ENCODE measurements around the gene CNRIP1.

Gene CNRIP1

DNA sequence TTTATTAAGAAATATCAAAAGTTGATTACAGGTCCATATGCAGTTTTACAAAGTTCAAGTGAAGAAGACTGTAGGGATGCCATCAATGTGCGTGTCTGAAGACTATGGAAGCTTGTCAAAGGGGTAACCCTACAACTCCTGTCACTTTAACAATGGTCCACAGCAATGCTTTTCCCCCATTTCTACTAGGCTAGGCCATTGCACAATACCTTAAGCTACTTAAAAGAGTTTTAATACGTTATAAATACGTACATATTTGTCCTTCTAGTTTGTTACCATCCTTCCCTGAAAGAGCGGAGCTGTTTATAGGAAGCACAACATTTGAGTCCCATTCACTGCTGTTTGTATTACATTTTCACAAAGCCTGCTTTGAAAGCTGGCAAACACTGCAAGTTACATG, 26.7 kb downstream of the CNRIP1 start:
- no peak for DNase-seq (ENCODE audit: low read depth in 1 of 2, low spot score in 1 of 2)

GRCh38 chr2:68292108-68292710, 27.5 kb downstream of the CNRIP1 start:
- DNase-seq (ENCODE audit: low read depth in 1 of 2, low spot score in 1 of 2): no peak

DNA sequence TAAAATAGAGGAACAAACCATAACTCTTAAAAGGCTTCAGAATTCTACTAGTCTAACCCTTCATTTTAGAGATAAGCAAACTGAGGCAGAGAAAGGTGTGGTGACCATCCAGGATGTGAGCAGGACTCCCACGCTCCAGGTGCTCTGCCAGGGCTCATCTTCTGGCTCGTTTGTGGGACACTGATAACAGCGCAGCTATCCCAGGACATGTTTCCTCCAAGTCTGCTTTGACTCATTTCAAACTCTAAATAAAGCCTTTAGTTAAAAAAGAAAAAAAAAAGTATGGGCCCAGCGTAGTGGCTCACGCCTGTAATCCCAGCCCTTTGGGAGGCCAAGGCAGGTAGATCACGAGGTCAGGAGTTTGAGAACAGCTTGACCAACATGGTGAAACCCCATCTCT, 28.4 kb downstream of the CNRIP1 start:
- DNase-seq (ENCODE audit: low read depth in 1 of 2, low spot score in 1 of 2): no peak

DNA sequence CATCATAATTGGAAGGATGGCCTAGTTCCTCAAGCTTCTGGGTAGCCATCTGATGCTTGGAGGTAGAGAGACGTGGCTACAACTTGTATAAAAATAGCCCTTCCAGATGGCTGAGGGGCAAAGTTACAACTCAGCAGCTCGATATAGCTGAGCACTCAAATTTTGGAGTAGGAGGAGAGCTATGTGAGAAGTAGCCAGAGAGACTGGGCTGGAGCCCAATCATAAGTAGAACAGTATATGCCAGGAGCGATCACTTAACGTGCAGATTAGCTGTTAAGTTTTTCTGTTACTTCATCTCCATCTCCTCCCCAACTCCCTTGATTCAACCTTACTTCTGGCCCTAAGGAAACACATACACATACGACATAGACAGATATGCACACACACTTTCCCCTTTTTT, 28.8 kb downstream of the CNRIP1 start:
- no peak for DNase-seq (ENCODE audit: low read depth in 1 of 2, low spot score in 1 of 2)

DNA sequence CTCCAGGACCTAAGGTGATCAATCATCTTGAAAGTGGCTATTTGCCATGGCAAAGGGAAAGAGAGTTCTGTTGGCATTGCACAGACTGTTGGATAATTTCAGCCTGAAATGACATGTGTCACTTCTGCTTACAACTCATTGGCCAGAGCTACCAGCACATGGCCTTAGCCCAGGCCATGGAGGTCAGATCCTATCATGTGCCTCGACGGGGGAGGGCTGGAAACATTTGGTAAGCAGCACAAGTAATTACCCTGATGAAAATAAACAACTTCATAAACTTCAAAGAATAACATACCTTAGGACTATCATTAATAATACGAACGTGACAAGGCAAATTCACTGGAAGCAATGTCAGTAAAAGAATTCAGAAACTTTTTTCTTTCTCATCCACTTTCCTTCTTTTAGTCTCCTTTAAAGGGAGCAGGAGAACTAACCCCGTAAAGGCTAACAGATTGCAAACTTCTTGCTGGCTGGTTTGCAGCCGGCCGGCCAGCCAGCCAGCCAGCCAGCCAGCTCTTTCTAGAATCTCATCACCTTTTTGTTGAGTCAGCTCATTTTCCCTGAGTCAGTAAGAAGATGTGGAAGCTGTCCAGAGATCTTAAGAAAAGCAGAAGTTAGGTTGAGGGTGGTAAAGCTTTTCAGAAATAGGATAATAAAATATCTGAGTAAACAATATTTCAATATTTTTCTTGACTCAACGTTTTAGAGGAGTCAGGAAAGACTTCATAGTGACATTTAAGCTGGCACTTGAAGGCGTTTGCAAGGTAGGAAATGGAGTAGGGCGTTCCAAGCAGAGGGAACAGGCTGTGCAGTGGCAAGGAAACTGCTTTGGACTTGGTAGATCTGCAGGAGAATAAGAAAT, 31.9 kb downstream of the CNRIP1 start:
- DNase-seq (ENCODE audit: low read depth in 1 of 2, low spot score in 1 of 2): no peak

DNA sequence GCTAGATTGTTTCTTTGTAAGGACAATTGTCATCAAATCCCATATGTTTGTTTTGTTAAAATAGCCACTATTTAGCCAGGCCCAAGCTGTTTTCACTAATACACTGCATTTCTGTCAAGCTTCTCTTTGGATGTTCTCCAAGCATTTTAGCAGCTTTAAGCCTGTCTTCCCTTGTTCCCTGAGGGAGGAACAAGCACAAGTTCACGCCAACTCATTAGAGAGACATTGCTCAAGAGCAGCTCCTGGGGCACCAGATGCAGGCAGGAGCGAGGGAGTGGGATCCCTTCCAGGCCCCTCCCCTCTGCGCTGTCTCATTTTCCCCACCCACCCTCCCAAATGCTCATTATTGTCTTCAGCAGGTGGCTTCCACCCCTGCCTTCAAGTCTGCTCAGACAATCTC, 34.9 kb downstream of the CNRIP1 start:
- DNase-seq (ENCODE audit: low read depth in 1 of 2, low spot score in 1 of 2): no peak

- DNase-seq (ENCODE audit: low read depth in 1 of 2, low spot score in 1 of 2): no peak
Observed at GRCh38 chr2:68283419-68283812, 36.3 kb downstream of the CNRIP1 start.

DNA sequence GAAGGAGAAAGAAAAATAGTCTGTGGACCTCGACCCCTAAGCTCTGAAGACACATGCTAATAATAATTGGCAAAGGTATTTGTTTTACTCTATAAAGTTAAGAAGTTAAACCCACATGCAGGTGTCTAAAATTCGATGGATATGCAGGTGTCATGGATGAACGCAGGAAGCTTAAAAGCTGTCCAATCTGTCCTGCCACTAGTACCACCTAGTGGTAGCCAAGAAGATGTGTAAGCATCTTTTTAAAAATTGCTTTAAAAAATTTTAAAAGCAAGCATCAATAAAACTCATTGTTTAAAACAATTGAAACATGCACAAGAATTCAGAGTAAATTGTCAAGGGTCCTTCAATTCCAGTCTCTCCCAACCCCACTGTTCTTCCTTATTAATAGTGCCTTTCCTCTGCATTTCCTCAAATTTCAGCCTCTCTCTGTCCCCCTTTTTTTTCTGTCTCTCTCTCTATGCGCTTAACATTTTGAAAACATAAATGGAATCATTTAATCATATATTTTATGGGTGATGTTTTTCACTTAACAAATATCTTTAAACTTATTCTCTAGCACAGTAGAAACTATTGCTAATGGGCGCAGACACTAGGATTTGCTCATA, 36.8 kb downstream of the CNRIP1 start:
- no peak for DNase-seq (ENCODE audit: low read depth in 1 of 2, low spot score in 1 of 2)

DNA sequence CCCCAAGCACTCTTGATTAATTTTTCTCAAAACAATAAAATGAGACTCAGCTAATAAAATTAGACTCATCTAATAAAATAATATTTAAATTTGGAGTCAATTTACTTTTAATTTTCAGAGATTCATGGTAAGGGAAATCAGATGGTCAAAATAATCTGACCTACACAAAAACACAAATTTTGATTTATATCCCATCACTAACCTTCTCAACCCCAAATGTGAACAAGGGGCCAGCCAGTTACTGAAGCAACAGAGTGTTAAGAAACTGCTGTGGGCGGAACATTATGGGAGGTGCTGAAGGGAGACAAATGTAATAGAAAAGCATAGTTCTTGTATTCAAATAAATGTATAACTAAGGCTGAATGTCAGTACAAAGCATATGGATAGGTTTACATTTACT, 39.0 kb downstream of the CNRIP1 start:
- DNase-seq (ENCODE audit: low read depth in 1 of 2, low spot score in 1 of 2): no peak

- no peak for DNase-seq (ENCODE audit: low read depth in 1 of 2, low spot score in 1 of 2)
Observed at GRCh38 chr2:68280348-68280747, 39.4 kb downstream of the CNRIP1 start.

DNA sequence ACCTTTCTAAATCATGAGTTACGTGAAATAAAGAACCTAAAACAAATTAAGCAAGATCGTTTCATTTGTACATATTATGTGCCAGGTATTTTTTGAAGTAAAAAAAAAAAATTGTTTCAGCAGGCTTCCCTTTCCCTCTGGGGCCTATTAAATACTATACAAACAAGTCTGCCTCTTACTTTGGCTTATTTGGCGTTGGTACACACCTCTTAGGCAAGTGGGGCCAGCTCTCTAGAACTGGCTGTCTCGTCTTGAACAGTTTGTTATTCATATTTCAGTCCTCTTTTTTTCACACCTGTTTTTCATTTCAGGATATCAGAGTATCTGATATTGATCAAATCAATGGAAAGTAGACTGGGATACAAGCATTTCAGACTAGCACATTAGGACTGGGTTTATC, 40.1 kb downstream of the CNRIP1 start:
- no peak for DNase-seq (ENCODE audit: low read depth in 1 of 2, low spot score in 1 of 2)

GRCh38 chr2:68278169-68278568, 41.6 kb downstream of the CNRIP1 start:
- no peak for DNase-seq (ENCODE audit: low read depth in 1 of 2, low spot score in 1 of 2)

DNA sequence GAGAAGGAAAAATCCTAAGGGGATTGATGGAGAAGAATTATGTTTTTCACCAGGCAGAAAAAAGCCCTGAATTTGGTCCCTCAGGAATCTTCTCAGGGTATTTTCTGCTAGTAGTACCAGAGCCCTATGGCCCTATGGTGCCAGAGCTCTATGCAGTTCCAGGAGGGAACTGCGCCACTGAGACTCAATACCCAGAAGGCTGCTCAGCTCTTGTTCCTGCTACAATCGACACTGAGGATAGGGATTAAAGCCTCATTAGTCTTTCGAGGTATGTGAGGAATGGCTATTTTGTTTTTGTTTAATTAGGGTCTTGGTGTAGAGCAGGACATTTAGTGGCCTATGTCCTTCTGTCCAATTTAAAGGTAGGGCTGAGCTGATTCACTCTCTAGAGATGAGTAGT, 45.7 kb downstream of the CNRIP1 start:
- DNase-seq (ENCODE audit: low read depth in 1 of 2, low spot score in 1 of 2): no peak

- no peak for DNase-seq (ENCODE audit: low read depth in 1 of 2, low spot score in 1 of 2)
Observed at GRCh38 chr2:68272246-68272994, 47.3 kb downstream of the CNRIP1 start.

DNA sequence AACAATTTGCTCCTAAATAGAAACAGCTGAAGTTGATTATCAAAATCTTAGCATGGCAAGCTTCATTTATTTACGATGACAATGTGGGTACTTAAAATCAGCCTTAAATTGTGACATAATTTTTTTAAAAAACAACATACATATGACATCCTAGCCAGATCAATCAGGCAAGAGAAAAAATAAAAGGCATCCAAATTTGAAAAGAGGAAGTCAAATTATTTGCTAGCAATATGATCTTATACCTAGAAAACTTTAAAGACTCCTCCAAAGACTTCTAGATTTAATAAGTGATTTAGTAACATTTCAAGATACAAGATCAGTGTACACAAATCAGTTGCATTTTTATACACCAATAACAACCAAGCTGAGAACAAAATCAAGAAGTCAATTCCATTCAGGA, 53.1 kb downstream of the CNRIP1 start:
- no peak for DNase-seq (ENCODE audit: low read depth in 1 of 2, low spot score in 1 of 2)

DNA sequence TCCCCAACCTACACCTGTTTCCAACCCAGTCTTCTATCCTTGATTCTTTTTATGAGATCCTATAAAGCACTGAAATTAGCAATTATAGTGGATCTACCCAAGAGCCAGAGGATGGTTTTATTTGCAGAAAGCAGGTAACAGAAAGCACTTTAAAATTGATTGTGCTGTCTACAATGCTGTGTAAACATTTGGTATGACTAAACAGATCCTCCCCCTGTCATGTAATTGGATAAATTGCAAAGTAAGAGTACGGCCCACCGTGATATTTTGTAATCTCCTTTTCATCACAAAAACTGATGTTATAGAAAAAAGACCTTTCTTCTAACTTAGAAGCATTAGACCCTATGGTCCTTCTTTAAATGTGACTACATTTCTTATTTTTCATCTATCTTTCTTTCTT, 56.1 kb downstream of the CNRIP1 start:
- DNase-seq (ENCODE audit: low read depth in 1 of 2, low spot score in 1 of 2): no peak

- DNase-seq (ENCODE audit: low read depth in 1 of 2, low spot score in 1 of 2): no peak
Observed at GRCh38 chr2:68258851-68259250, 60.9 kb downstream of the CNRIP1 start.

DNA sequence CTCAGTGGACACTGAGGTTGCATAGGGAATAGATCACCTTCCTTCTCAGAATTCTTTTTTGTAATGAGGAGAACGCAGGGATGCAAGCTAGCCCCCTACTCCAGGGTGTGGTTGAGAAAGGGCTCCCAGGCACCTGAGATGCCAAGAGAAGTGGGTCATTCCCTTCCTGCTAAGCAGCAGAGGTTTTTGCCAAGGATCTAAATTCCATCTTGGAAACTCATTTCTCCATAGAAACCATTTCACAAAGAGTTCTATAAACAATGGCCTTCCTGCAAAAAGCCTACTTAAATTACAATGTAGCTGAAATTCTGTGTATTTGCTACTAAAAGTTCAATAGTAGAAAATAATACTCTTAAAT, 63.7 kb downstream of the CNRIP1 start:
- no peak for DNase-seq (ENCODE audit: low read depth in 1 of 2, low spot score in 1 of 2)

DNA sequence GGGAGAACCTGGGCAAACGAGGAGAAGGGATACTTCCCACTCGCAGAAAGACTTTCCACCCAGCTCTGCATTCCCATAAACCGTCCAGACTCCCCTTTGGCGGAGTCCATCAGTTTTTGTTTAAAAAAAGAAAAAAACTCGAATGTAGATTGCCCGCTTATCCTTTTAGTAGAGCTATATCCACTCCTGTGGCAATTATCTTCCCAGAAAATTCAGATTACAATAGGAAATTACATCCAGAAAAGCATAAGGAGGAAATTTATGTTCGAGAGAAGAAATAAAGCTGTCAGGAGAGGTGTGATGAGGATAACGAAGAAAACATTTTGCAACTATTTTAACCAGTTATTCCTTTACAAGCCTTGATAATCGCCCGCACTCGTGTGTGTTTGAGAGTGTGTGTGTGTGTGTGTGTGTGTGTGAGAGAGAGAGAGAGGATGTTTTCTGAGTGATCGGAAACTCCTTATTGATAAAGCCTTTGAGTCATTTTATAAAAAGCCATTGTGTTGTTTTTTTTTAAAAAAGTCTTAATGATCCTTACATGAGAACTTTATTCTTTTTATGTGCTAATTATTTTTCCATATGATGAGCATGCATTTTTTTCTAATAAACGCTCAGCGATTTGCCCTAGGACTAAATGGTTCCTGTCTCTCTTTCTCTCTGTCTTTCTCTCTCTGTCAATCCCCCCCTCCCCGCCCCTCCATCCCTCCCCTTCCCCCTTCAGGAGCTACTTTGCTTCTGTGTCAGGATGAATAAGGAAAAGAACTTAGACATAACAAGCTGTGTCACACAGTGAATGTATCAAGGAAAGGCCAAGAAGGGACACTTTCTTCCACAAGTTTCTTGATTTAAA, 66.3 kb downstream of the CNRIP1 start:
- no peak for DNase-seq (ENCODE audit: low read depth in 1 of 2, low spot score in 1 of 2)

DNA sequence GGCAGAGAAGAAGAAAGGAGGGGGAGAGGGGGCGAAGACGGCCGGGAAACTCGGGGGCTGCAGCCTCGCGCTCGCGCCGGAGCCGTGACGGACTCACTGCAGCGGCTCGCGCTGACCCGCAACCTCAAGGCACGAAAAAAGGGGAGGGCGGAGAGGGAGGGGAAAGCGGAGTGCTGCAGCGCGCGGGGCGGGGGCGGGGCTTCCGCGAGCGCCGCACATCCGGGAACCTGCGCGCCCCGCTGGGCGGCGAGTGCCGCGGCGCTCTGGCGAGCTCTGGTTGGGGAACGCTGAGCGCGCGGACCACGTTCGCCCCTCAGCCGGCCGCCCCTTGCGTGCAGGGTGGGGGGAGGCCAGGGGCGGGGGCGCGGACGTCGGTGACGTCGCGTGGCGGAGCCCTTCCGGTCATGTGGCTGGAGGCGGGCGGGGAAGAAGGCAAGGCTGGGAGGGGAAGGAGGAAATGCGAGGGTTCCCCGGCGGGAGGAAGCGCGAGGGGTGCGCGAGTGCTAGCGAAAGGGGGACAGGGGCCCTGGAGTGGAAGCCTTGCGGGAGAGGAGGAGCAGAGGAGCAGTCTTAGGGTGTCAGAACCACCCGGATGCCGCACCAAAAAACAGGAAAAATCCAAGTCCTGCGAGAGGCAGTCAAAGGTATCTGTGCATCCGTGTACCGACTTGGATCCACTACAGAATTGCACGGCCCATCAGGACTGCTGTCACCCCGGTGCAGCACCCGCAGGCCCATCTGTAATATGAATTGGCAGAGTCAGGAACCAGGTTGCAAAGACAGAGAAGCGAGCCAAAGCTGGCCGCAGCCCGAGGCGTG, 67.1 kb downstream of the CNRIP1 start, which contains the start of gene PPP3R1:
TSS of gene PPP3R1 (minus strand) at position 133 of the 819 bp plus-strand sequence. CDS start 405 bp downstream, outside the sequence.
- peak; percentile 90 to 92 for DNase-seq (ENCODE audit: low read depth in 1 of 2, low spot score in 1 of 2)
